Parathyroid adenoma (tissue), 2 donors: ENCODE measurements around the gene HNRNPA3.
"Not testable (repeated sequence)": the region's sequence is repeated elsewhere in the genome, so short reads cannot be mapped to it uniquely, and the experiment has no call there.

ENCODE experiments used
- H2AFZ ChIP-seq: fragments of 300-600 bp; sonication (generic); one replicate; pipeline ENCODE4 v1.7.0; 2017; ENCODE audit warnings: antibody characterized with exemption, mild to moderate bottlenecking
- H3K27ac ChIP-seq: fragments of 300-600 bp; sonication (generic); one replicate; pipeline ENCODE4 v1.7.0; 2017
- H3K27me3 ChIP-seq: fragments of 300-600 bp; sonication (generic); one replicate; pipeline ENCODE4 v1.7.0; 2017; ENCODE audit warnings: low read length; ENCODE audit not compliant: control insufficient read depth, insufficient read depth
- H3K36me3 ChIP-seq: fragments of 300-600 bp; sonication (generic); one replicate; pipeline ENCODE4 v1.7.0; 2017; ENCODE audit warnings: low read length; ENCODE audit not compliant: control insufficient read depth, insufficient read depth
- H3K4me1 ChIP-seq: fragments of 300-600 bp; sonication (generic); one replicate; pipeline ENCODE4 v1.7.0; 2017; ENCODE audit warnings: control low read depth
- H3K4me2 ChIP-seq: fragments of 300-600 bp; sonication (generic); one replicate; pipeline ENCODE4 v1.7.0; 2017; ENCODE audit warnings: low read length
- H3K4me3 ChIP-seq: fragments of 300-600 bp; sonication (generic); one replicate; pipeline ENCODE4 v1.7.0; 2017; ENCODE audit warnings: low read depth, low read length
- H3K79me2 ChIP-seq: fragments of 300-600 bp; sonication (generic); one replicate; pipeline ENCODE4 v1.7.0; 2017; ENCODE audit warnings: control low read depth
- H3K9ac ChIP-seq: fragments of 300-600 bp; sonication (generic); one replicate; pipeline ENCODE4 v1.7.0; 2017; ENCODE audit warnings: mild to moderate bottlenecking
- H3K9me3 ChIP-seq: fragments of 300-600 bp; sonication (generic); one replicate; pipeline ENCODE4 v1.7.0; 2017; ENCODE audit warnings: low read length; ENCODE audit not compliant: control insufficient read depth
- CTCF ChIP-seq: fragments of 300-600 bp; sonication (generic); IDR thresholded peaks from one replicate; pipeline ENCODE4 v1.7.0; 2017; ENCODE audit warnings: antibody characterized with exemption, mild to moderate bottlenecking
- donor health status: primary hyperparathyroidism.

The HNRNPA3 gene

GRCh38 chr2:177195194-177195593 lies 17.4 kb upstream of the HNRNPA3 start:
- TF ChIP-seq CTCF: peak; percentile 6
- Histone ChIP-seq H3K4me1 (no peaks in the 10 kb centered on the region), H3K79me2 (no peaks in the 10 kb centered on the region), H3K9me3 (no peaks in the 10 kb centered on the region), H2AFZ (no peak overlapping the region), H3K27ac (no peak overlapping the region), H3K4me3 (no peak overlapping the region), H3K9ac (no peak overlapping the region), H3K36me3 (no peaks in the 10 kb centered on the region), H3K27me3 (no peaks in the 10 kb centered on the region), H3K4me2 (no peak overlapping the region)

DNA sequence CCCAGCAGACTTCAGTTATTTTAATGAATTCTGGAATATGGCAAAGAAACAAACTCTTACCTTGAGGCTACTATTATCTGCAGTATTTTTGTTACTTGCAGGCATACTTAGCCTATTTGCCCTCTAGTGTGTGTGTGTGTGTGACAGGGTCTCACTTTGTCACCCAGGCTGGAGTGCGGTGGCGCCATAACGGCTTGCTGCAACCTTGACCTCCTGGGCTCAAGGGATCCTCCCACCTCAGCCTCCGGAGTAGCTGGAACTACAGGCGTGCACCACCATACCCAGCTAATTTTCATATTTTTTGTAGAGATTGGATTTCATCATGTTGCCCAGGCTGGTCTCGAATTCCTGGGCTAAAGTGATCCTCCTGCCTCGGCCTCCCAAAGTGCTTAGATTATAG lies 12.2 kb upstream of the HNRNPA3 start:
- H3K36me3 ChIP-seq, H3K4me1 ChIP-seq, H3K79me2 ChIP-seq, H3K27ac ChIP-seq, H3K27me3 ChIP-seq, H3K4me2 ChIP-seq, H3K4me3 ChIP-seq, H3K9me3 ChIP-seq, H2AFZ ChIP-seq, H3K9ac ChIP-seq: not testable (repeated sequence)

- Histone ChIP-seq H3K4me2 (no peak overlapping the region), H3K36me3 (no peaks in the 10 kb centered on the region), H3K9ac (no peak overlapping the region), H3K9me3 (no peaks in the 10 kb centered on the region), H3K4me1 (no peaks in the 10 kb centered on the region), H3K4me3 (no peak overlapping the region), H3K27me3 (no peaks in the 10 kb centered on the region), H3K79me2 (no peaks in the 10 kb centered on the region), H3K27ac (no peak overlapping the region), H2AFZ (no peak overlapping the region)
- TF ChIP-seq CTCF: no peak
Measured at GRCh38 chr2:177201919-177202346, 10.7 kb upstream of the HNRNPA3 start.

DNA sequence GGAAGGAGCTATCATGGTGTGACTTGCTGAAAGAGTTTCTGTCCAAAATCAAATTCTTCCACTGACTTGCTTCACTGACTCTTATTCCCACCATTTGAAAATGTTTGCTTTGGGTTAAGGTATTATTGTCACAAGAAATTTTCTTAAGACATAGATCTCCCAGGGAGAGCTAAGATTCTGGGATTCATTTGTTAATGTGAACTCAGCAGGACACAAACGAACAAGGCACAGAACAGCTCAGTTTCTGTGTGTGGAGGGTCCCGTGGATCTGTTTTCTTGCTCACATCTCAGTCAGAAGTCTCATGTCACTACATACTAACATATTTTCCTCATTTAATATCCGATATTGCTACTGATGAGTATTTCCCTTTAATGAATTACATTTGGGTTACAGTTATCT lies 8.2 kb upstream of the HNRNPA3 start:
- no peak for TF ChIP-seq CTCF
- no peaks in the 10 kb centered on the region for H3K79me2 ChIP-seq
- no peaks in the 10 kb centered on the region for H3K9me3 ChIP-seq
- H3K4me1 ChIP-seq: no peaks in the 10 kb centered on the region
- no peak overlapping the region for H2AFZ ChIP-seq
- H3K27me3 ChIP-seq: no peaks in the 10 kb centered on the region
- no peak overlapping the region for H3K9ac ChIP-seq
- H3K27ac ChIP-seq: no peak overlapping the region
- H3K4me2 ChIP-seq: no peak overlapping the region
- no peak overlapping the region for H3K4me3 ChIP-seq
- H3K36me3 ChIP-seq: no peaks in the 10 kb centered on the region

GRCh38 chr2:177207101-177207500 lies 5.5 kb upstream of the HNRNPA3 start:
- no peak overlapping the region for H3K4me3 ChIP-seq
- peaks cover 7% of the 10 kb centered on the region for H3K4me1 ChIP-seq
- TF ChIP-seq CTCF: no peak
- no peaks in the 10 kb centered on the region for H3K27me3 ChIP-seq
- H3K79me2 ChIP-seq: peaks cover 6% of the 10 kb centered on the region
- H3K4me2 ChIP-seq: no peak overlapping the region
- no peaks in the 10 kb centered on the region for H3K36me3 ChIP-seq
- H2AFZ ChIP-seq: no peak overlapping the region
- no peak overlapping the region for H3K27ac ChIP-seq
- H3K9ac ChIP-seq: no peak overlapping the region
- no peaks in the 10 kb centered on the region for H3K9me3 ChIP-seq
